ENCODE data around the gene ONECUT3.
A peak's percentile ranks its signal among the peaks of the same experiment; 100 is the strongest.

Gene ONECUT3

GRCh38 chr19:1823020-1823419 is 69.7 kb downstream of the ONECUT3 start:
- H3K4me3 ChIP-seq (ENCODE audit: low read depth, low read length): no peak overlapping the region
- DNase-seq (ENCODE audit: low read depth): no peak

DNA sequence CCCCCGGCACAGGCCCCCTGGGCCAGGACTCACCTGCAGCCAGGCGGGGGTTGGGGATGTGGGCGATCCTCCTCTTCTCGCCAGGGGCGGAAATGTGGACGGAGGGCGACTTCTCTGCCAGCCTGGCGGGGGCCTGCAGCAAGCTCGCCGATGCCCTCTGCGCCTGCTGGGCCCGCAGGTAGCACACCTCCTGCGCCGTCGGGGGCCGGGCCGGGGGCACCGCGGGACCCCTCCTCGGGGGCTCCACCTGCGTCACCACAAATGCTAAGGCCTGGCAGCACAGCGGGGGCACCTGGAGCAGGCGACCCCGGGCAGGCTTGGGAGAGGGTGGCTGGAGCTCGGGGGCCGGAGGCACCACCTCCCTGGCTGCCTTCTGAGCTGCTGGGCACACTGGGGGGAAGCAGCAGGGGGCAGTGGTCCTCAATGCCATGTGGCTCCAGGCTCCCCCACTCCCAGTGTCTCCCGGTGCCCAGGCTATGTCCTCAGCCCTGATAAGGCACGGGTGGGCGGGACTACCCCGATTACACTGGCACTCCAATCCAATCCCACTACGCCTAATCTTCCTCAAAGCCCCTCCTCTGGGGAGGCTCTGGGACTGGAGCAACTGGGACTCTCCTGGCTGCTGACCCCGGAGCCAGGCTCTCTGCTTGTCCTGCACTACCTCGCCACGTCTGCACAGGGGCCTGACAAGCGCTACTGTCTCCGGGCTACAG is 70.4 kb downstream of the ONECUT3 start:
- DNase-seq (ENCODE audit: low read depth): no peak
- no peak overlapping the region for H3K4me3 ChIP-seq (ENCODE audit: low read depth, low read length)

DNA sequence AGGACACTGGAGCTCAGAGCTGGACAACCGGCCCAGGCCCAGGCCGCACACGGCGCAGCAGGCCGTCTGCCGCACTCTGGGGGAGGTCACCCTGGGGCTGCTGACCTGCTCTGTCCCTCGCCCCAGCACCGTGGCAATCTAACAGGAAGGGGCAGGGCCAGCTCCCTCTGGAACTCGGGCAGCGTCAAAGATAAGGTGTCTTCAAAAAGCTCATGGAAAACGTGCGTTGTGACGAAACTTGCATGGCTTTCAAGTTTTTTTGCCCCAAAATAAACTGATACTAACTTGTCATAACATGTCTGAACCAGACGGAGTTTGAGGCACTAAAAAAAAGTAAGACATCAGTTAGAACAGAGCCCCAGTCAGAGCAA is 70.9 kb downstream of the ONECUT3 start:
- no peak for DNase-seq (ENCODE audit: low read depth)
- H3K4me3 ChIP-seq (ENCODE audit: low read depth, low read length): no peak overlapping the region

- no peak overlapping the region for H3K4me3 ChIP-seq (ENCODE audit: low read depth, low read length)
- DNase-seq (ENCODE audit: low read depth): peak; percentile 15
Observed at GRCh38 chr19:1825909-1826556, 72.7 kb downstream of the ONECUT3 start.

DNA sequence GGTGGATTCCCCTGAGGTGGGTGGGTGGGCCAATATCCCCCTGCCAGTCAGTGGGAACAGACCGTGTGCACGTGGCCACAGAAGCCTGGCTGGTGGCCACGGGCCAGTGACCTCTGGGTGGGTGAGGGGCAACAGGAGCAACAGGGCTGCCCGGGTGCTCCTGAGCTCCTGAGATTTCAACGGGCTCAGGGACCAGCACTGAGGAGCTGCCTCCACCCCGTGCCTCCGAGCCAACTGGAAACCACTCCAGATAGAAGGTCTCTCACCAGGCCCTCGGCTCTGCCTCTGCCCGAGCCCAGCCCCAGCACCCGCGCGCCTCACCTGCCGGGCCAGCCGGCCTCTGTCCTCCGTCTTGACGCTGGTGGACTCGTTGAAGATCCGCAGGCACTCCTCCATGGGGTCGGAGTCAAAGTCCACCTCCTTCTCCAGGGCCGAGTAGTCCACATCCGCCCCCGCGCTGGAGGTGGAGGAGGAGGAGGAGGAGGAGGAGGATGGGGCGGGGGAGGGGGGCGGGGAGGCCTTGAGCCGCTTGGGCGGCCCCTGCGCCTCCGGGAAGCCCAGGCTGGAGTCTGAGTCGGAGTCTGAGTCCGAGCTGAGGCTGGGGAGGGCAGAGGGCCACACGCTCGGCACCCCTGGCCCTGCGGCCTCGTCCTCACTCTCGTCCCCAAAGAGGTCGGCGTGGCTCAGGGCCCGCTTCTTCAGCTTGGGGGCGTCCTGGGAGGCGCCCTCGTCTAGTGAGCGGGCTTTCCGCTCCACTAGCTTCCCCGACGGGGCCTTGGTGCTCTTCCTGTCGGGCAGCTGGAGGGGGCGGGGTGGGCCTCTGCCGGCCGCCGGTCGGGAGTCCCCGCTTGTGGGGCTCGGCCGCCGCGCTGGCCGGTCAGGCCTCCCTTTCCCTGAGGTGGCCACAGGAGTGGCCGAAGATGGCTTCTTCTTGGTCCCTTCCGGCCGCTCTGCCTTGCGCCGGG is 73.5 kb downstream of the ONECUT3 start:
- H3K4me3 ChIP-seq (ENCODE audit: low read depth, low read length): no peak overlapping the region
- no peak for DNase-seq (ENCODE audit: low read depth)

- H3K4me3 ChIP-seq (ENCODE audit: low read depth, low read length): no peak overlapping the region
- DNase-seq (ENCODE audit: low read depth): no peak
Observed at GRCh38 chr19:1827566-1828278, 74.4 kb downstream of the ONECUT3 start.

DNA sequence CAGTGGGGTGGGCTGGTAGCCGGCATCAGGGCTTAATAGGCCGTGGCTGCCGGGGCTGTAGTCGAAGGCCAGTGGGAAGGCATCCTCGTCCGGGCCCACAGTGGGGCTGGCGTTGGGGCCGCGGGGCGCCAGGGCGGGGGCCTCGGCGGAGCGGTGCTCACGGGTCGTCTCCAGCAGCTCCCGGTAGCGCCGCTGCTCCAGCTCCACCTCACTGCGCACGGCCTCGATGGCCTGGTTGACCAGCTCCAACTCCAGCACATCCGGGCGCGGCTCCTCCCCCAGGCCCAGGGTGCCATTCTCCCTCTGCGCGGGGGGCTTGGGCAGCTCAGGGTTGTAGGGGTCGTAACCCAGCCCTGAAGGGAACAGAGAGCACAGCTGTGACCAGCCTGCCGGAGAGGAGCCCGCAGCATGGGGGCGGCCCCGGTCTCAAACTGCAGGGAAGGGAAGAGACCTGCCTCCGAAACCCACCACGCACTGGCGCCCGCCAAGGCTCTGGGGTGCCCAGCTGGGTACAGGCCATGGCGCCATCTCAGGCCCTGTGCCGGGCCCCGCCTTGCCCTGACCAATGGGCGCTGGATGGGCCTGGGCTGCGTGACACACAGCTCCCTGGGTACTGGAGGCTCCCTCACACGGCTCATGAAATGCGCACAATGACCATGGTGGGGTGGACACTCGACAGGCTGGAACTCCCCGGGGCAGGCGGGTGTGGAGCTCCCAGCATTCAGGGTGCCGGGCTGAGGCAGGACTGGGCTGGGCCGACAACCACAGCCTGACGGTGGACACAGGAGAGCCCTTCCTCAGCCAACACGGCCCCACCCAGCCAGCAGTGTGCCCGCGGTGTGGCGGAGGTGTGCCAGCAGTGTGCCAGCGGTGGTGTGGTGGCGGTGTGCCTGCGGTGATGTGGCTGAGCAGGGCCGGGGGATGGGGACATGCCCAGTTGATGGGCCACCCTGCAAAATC is 75.3 kb downstream of the ONECUT3 start:
- DNase-seq (ENCODE audit: low read depth): no peak
- no peak overlapping the region for H3K4me3 ChIP-seq (ENCODE audit: low read depth, low read length)

DNA sequence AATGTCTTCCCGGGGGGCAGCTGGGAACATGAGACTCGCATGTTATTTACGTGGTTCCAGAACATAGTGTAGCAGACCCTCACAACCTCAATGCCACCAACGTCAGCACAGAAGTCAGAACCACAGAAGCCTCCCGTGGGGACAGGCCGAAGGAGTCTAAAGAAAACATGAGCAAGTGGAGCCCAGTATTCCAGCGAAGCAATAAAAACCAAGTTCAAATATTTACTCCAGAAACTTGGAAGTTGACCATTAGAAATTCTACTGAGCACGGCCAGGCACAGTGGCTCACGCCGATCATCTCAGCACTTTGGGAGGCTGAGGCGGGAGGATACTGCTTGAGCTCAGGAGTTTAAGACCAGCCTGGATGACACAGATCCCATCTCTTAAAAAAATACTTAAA is 76.7 kb downstream of the ONECUT3 start:
- no peak overlapping the region for H3K4me3 ChIP-seq (ENCODE audit: low read depth, low read length)
- DNase-seq (ENCODE audit: low read depth): no peak

GRCh38 chr19:1830568-1830967 is 77.3 kb downstream of the ONECUT3 start:
- no peak overlapping the region for H3K4me3 ChIP-seq (ENCODE audit: low read depth, low read length)
- no peak for DNase-seq (ENCODE audit: low read depth)

Measured in skeletal muscle cell (primary cell).